GM18508 (cell line): Measurements from ENCODE around the gene PGAP6.
"Not testable (repeated sequence)": the region's sequence is repeated elsewhere in the genome, so short reads cannot be mapped to it uniquely, and the experiment has no call there.

Experiments used
- ATAC-seq: cut with Tn5 transposase; IDR thresholded peaks from one replicate; pipeline ENCODE4 v1.9.1; 2021; ENCODE audit warnings: moderate number of reproducible peaks; ENCODE audit not compliant: insufficient read depth, unreplicated experiment

The PGAP6 gene

GRCh38 chr16:379961-380761 is 1.6 kb downstream of the PGAP6 start:
- no peak for ATAC-seq

GRCh38 chr16:379183-379960 is 2.4 kb downstream of the PGAP6 start:
- no peak for ATAC-seq

- ATAC-seq = no peak
Observed at GRCh38 chr16:378821-379182, 3.0 kb downstream of the PGAP6 start.

GRCh38 chr16:378113-378820 is 3.5 kb downstream of the PGAP6 start:
- not testable (repeated sequence) for ATAC-seq

- ATAC-seq = no peak
Observed at GRCh38 chr16:377419-377951, 4.3 kb downstream of the PGAP6 start.

GRCh38 chr16:376817-377418 is 4.9 kb downstream of the PGAP6 start:
- no peak for ATAC-seq

- ATAC-seq = no peak
Observed at GRCh38 chr16:375927-376816, 5.6 kb downstream of the PGAP6 start.

- no peak for ATAC-seq
Observed at GRCh38 chr16:375212-375611, 6.6 kb downstream of the PGAP6 start.

- ATAC-seq = no peak
Observed at GRCh38 chr16:374616-374926, 7.2 kb downstream of the PGAP6 start.

- no peak for ATAC-seq
Observed at GRCh38 chr16:373848-374615, 7.7 kb downstream of the PGAP6 start.

- ATAC-seq = no peak
Observed at GRCh38 chr16:373020-373598, 8.7 kb downstream of the PGAP6 start.

GRCh38 chr16:372302-372983 is 9.3 kb downstream of the PGAP6 start:
- no peak for ATAC-seq

- ATAC-seq = no peak
Observed at GRCh38 chr16:371515-372301, 10.1 kb downstream of the PGAP6 start.

- ATAC-seq = no peak
Observed at GRCh38 chr16:370979-371514, 10.7 kb downstream of the PGAP6 start.

- no peak for ATAC-seq
Observed at GRCh38 chr16:370443-370842, 11.3 kb downstream of the PGAP6 start, which contains the start of gene MRPL28. Gene MRPL28 (minus strand): TSS chr16:370538. CDS start chr16:370218, 320 bp downstream.

- ATAC-seq = no peak
Observed at GRCh38 chr16:369866-370436, 11.8 kb downstream of the PGAP6 start.
